B cell (primary cell): ENCODE data around the gene NIPAL4. TPM values are rescaled to one million over a fixed set of nuclear protein-coding genes. Genes with fewer than 3 reads are reported as not detected.
A peak's percentile ranks its signal among the peaks of the same experiment; 100 is the strongest.

Experiments used
- ATAC-seq: fragments of 200-7000 bp; cut with Tn5 transposase; one replicate; pipeline ENCODE4 v1.10.0; 2021; ENCODE audit warnings: low read depth, mild to moderate bottlenecking, moderate number of reproducible peaks, moderate library complexity
- CTCF ChIA-PET: fragments of 350-600 bp; sonication (Branson Sonifier 250); formaldehyde crosslinking; loops from one replicate; lab custom pipeline; 2021; ENCODE audit warnings: antibody characterized with exemption, inconsistent platforms; lab: Charles Lee
- POLR2A ChIA-PET: fragments of 350-600 bp; sonication (Branson Sonifier 250); formaldehyde crosslinking; loops from one replicate; lab custom pipeline; 2021; ENCODE audit warnings: antibody characterized with exemption; lab: Charles Lee
- DNase-seq: peaks from one replicate; pipeline ENCODE4 v3.0.0; 2013
- H2AFZ ChIP-seq: 2 replicates; pipeline ENCODE4 v1.6.1; 2012; ENCODE audit warnings: mild to moderate bottlenecking, low read depth, low read length; ENCODE audit not compliant: insufficient read depth, poor library complexity, severe bottlenecking
- H3K27ac ChIP-seq, 2 donors: 1 replicate in 1 of 2; 2 replicates in 1 of 2; pipeline ENCODE4 v1.5.1; 2012 to 2013; ENCODE audit warnings: low read length in 2 of 2, mild to moderate bottlenecking in 2 of 2, moderate library complexity in 1 of 2
- H3K27me3 ChIP-seq, 4 experiments: fragments of 200-600 bp in 1 of 4; sonication (generic) in 1 of 4; replicated peaks in 1 of 4; 1 replicate in 2 of 4; 2 replicates in 2 of 4; pipeline versions ENCODE4 v1.6.1 to v1.7.0; 2013 to 2016; ENCODE audit warnings: low read length in 3 of 4, mild to moderate bottlenecking in 2 of 4, mixed read lengths in 1 of 4, moderate library complexity in 1 of 4; ENCODE audit not compliant: insufficient read depth in 4 of 4, control insufficient read depth in 3 of 4; ENCODE audit errors: control extremely low read depth in 1 of 4
- H3K36me3 ChIP-seq, 2 experiments: replicated peaks in 1 of 2; 1 replicate in 1 of 2; 2 replicates in 1 of 2; pipeline versions ENCODE4 v1.6.1 to v1.7.1; 2013; ENCODE audit warnings: low read length in 1 of 2; ENCODE audit not compliant: insufficient read depth in 2 of 2, control insufficient read depth in 1 of 2; ENCODE audit errors: control extremely low read depth in 1 of 2, extremely low read depth in 1 of 2
- H3K4me1 ChIP-seq, 2 donors: fragments of 200-600 bp in 1 of 2; sonication (generic) in 1 of 2; 1 replicate in 1 of 2; 2 replicates in 1 of 2; pipeline versions ENCODE4 v1.5.1 to v1.6.1; 2013 to 2017; ENCODE audit warnings: low read length in 2 of 2; ENCODE audit not compliant: control insufficient read depth in 2 of 2, insufficient read depth in 2 of 2
- H3K4me2 ChIP-seq: replicated peaks from 2 replicates; pipeline ENCODE3; 2012; ENCODE audit warnings: mild to moderate bottlenecking, low read depth, low read length; ENCODE audit not compliant: poor library complexity, severe bottlenecking
- H3K4me3 ChIP-seq, 5 experiments: fragments of 200-600 bp in 1 of 5; sonication (generic) in 1 of 5; 1 replicate in 3 of 5; 2 replicates in 2 of 5; pipeline versions ENCODE4 v1.5.1 to v1.7.0; 2011 to 2016; ENCODE audit warnings: low read length in 4 of 5, mild to moderate bottlenecking in 4 of 5, low read depth in 2 of 5, control low read depth in 1 of 5, moderate library complexity in 1 of 5; ENCODE audit not compliant: insufficient read depth in 1 of 5; ENCODE audit errors: control extremely low read depth in 1 of 5, extremely low read depth in 1 of 5
- H3K79me2 ChIP-seq: fragments of 200-600 bp; sonication (generic); one replicate; pipeline ENCODE4 v1.6.0; 2016; ENCODE audit warnings: low read length; ENCODE audit not compliant: control insufficient read depth, insufficient read depth
- H3K9ac ChIP-seq: fragments of 200-600 bp; sonication (generic); 2 replicates; pipeline ENCODE4 v1.6.1; 2017; ENCODE audit warnings: mild to moderate bottlenecking, low read length, moderate library complexity
- H3K9me3 ChIP-seq, 3 donors: one replicate each; pipeline versions ENCODE4 v1.6.1 to v1.7.1; 2013; ENCODE audit warnings: low read length in 2 of 3; ENCODE audit not compliant: control insufficient read depth in 2 of 3, insufficient read depth in 1 of 3; ENCODE audit errors: control extremely low read depth in 1 of 3
- H4K20me1 ChIP-seq: 2 replicates; pipeline ENCODE4 v1.6.0; 2012; ENCODE audit warnings: mild to moderate bottlenecking, low read length; ENCODE audit not compliant: insufficient read depth, control insufficient read depth, poor library complexity, severe bottlenecking
- H3K27ac Mint-ChIP-seq: one replicate; pipeline ENCODE4 v1.8.0; 2021; ENCODE audit warnings: mixed read lengths
- H3K27me3 Mint-ChIP-seq: one replicate; pipeline ENCODE4 v1.8.0; 2021; ENCODE audit warnings: mixed read lengths
- H3K4me1 Mint-ChIP-seq: one replicate; pipeline ENCODE4 v1.8.0; 2021; ENCODE audit warnings: mixed read lengths
- H3K4me3 Mint-ChIP-seq: one replicate; pipeline ENCODE4 v1.8.0; 2021; ENCODE audit warnings: mixed read lengths
- H3K9me3 Mint-ChIP-seq: one replicate; pipeline ENCODE4 v1.8.0; 2022; ENCODE audit warnings: mixed read lengths; ENCODE audit not compliant: insufficient read depth
- EZH2 ChIP-seq: IDR thresholded peaks from 2 replicates; pipeline ENCODE4 v1.6.1; 2012; ENCODE audit warnings: borderline replicate concordance, low read depth, mild to moderate bottlenecking, moderate library complexity, low read length; ENCODE audit not compliant: insufficient read depth, poor library complexity, severe bottlenecking
- WGBS: methylation state at CpG from one replicate; pipeline ENCODE4 v1.1.5; 2013; ENCODE audit warnings: missing lambda C conversion rate; ENCODE audit not compliant: insufficient coverage; 5-methylcytosine and 5-hydroxymethylcytosine counted together
- intact Hi-C: fragments of 100-400 bp; cut with micrococcal nuclease; formaldehyde crosslinking; loops from one replicate; pipeline ENCODE4 v1.10.0; 2022
- polyA plus RNA-seq: library from polyadenylated mRNA; depleted of rRNA; stranded (reverse); fragments of >200 nt; gene quantifications from 2 replicates; pipeline ENCODE4 v1.2.3, GENCODE V29; 2012
- total RNA-seq, 2 donors: library from RNA; stranded (reverse); fragments of 120-200 nt in 1 of 2; gene quantifications; 1 replicate in 1 of 2; 2 replicates in 1 of 2; pipeline versions ENCODE4 v1.2.3 to v1.2.4, GENCODE V29; 2013 to 2022
- TF ChIP-seq, protein P1 (sequence below): fragments of 200-600 bp; IDR thresholded peaks from one replicate; pipeline ENCODE4 v1.8.0; 2022; ENCODE audit warnings: antibody characterized with exemption, mild to moderate bottlenecking

The NIPAL4 gene
- total and polyA plus RNA-seq, 2 donors (not counting 1 experiment from before 2014, with no cell fraction given): 4.6 to 6.4 TPM

DNA sequence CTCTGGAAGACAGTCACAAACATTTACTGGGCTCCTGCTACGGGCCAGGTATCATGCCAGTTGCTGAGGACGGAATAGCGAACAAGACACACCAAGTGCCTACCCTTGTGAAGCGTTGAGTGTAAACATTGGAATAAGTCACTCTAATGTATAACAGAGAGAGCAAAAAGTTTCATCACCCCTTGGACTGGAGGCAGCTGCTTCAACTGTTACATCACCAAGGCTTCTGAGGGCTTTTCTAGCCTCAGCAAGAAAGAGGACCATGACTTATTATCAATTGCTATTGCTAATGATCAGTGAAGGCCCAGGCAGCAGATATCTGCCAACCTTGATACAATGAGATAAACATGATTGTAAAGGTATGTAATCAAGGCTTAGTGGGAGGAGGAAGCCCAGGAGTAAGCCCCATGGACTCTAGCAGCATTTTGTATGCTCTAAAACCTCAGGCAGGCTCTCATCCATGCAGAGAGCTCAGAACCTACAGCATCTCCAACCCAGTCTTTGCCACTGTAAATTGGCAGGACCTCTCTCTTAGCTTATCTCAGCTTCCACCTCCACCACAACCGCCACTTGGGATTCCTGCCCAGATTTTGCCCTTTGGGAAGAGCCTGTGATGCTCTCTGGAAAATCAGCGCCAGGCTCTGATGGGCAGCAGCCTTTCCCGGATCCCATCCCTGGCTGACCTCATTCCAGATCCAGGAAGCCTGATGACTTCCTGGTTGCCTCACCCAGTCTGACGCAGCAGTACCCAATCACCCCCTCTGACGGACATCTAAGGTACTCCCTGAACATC, 61.1 kb downstream of the NIPAL4 start:
- peak overlapping the region in 1 of 2 donors; percentile 74 for H3K27ac ChIP-seq
- H3K4me3 Mint-ChIP-seq: peak overlapping the region; percentile 34
- no peak for DNase-seq
- H3K27me3 Mint-ChIP-seq: no peaks in the 10 kb centered on the region
- intact Hi-C loops: loop anchor here (5.0 kb wide), 1 partner anchor 34 kb away; no protein-coding TSS in a partner anchor
- no peak for ATAC-seq
- peak overlapping the region; percentile 92 for H3K27ac Mint-ChIP-seq
- H2AFZ ChIP-seq: no peak overlapping the region
- peaks cover 43 to 62% of the 10 kb centered on the region in 2 donors for H3K4me1 ChIP-seq
- H3K4me3 ChIP-seq: no peak overlapping the region
- ChIA-PET POLR2A (interaction anchor here (0.5 kb wide), 1 partner anchor 12 kb away, joined by 3 read pairs; no protein-coding TSS in a partner anchor), CTCF (interaction anchor here (1.0 to 2.5 kb wide), 7 partner anchors 8 to 222 kb away, joined by 3 to 9 read pairs (median 4); partner anchors contain the start of gene LSM11)
- peaks cover 69% of the 10 kb centered on the region for H3K4me1 Mint-ChIP-seq
- peaks cover 2 to 93% of the 10 kb centered on the region in 2 experiments for H3K36me3 ChIP-seq
- no peaks in the 10 kb centered on the region for H3K9me3 ChIP-seq
- H3K4me2 ChIP-seq: peak overlapping the region; percentile 5
- 93% methylated on average over 7 of the region's 9 CpGs for WGBS
- H3K9ac ChIP-seq: no peak overlapping the region
- no peak for TF ChIP-seq EZH2
- TF ChIP-seq, protein P1, sequence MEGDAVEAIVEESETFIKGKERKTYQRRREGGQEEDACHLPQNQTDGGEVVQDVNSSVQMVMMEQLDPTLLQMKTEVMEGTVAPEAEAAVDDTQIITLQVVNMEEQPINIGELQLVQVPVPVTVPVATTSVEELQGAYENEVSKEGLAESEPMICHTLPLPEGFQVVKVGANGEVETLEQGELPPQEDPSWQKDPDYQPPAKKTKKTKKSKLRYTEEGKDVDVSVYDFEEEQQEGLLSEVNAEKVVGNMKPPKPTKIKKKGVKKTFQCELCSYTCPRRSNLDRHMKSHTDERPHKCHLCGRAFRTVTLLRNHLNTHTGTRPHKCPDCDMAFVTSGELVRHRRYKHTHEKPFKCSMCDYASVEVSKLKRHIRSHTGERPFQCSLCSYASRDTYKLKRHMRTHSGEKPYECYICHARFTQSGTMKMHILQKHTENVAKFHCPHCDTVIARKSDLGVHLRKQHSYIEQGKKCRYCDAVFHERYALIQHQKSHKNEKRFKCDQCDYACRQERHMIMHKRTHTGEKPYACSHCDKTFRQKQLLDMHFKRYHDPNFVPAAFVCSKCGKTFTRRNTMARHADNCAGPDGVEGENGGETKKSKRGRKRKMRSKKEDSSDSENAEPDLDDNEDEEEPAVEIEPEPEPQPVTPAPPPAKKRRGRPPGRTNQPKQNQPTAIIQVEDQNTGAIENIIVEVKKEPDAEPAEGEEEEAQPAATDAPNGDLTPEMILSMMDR: no peak
- no peaks in the 10 kb centered on the region for H3K27me3 ChIP-seq
- peaks cover 91% of the 10 kb centered on the region for H3K79me2 ChIP-seq
- peaks cover 47% of the 10 kb centered on the region for H4K20me1 ChIP-seq
- H3K9me3 Mint-ChIP-seq: no peaks in the 10 kb centered on the region

DNA sequence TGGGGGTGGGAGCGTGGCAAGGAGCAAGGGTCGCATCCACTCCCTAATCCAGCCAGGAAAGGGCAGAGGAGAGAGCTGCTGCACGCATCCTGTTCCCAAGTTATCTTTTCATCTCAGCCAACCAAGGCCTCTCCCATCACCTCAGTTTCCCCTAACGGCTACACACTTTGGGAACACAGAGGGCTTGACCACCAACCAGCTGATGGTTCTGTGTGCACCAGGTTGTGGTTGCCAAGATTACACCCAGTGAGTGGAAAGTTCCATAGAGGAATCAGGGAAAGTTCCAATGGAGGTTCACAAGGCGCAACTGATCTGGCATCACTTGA, 61.7 kb downstream of the NIPAL4 start:
- ChIA-PET POLR2A (interaction anchor here (0.5 kb wide), 1 partner anchor 13 kb away, joined by 3 read pairs; no protein-coding TSS in a partner anchor), CTCF (interaction anchor here (1.5 to 2.5 kb wide), 4 partner anchors 9 to 222 kb away, joined by 3 to 9 read pairs (median 4); partner anchors contain the start of gene LSM11)
- Histone ChIP-seq H3K4me1 (peaks cover 40 to 65% of the 10 kb centered on the region in 2 donors), H3K4me2 (no peak overlapping the region), H4K20me1 (peaks cover 51% of the 10 kb centered on the region), H3K36me3 (peaks cover 2 to 93% of the 10 kb centered on the region in 2 experiments), H3K79me2 (peaks cover 93% of the 10 kb centered on the region), H3K27ac (peak overlapping the region in 1 of 2 donors; percentile 74), H3K9me3 (no peaks in the 10 kb centered on the region), H2AFZ (no peak overlapping the region), H3K4me3 (no peak overlapping the region), H3K9ac (no peak overlapping the region), H3K27me3 (no peaks in the 10 kb centered on the region)
- Mint-ChIP-seq H3K4me3 (no peak overlapping the region), H3K9me3 (no peaks in the 10 kb centered on the region), H3K4me1 (peaks cover 70% of the 10 kb centered on the region), H3K27me3 (no peaks in the 10 kb centered on the region), H3K27ac (peak overlapping the region; percentile 92)
- intact Hi-C loops: loop anchor here (5.0 kb wide), 1 partner anchor 34 kb away; no protein-coding TSS in a partner anchor
- no peak for TF ChIP-seq EZH2
- TF ChIP-seq, protein P1: no peak
- WGBS: 100% methylated on average over 5 of the region's 5 CpGs
- ATAC-seq (no peak), DNase-seq (no peak)
